ENCODE data around the gene ADAMTS8. TPM values are rescaled to one million over a fixed set of nuclear protein-coding genes. Genes with fewer than 3 reads are reported as not detected.

Gene ADAMTS8
- total and polyA plus RNA-seq, 10 of the 15 experiments (the other 5 are each of a cell fraction or from before 2014, with no cell fraction given): not detected

DNA sequence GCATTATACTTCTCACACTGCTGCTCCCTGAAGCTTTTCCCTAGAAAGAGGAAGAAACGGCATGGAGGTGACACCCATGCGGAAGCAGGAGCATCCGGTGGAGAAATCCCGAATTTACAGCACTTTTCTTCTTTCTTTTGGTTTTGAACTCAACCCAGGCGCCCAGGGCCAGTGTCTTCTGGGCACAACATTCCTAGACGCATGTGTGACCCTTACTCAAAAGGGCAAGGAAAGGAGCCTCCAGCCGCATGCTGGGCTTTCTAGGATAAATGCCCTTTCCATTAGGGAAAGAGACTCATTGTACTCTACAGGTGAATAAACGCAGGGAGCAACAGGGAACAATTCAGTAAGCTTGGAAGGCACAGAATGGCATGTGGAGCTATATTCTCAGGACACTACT, 19.5 kb downstream of the ADAMTS8 start:
- intact Hi-C loops (cut with micrococcal nuclease; ENCODE audit: unreplicated experiment) (no loop called here), in situ Hi-C loops (cut with MboI) (no loop called here)
- H3K9ac ChIP-seq (ENCODE audit: control insufficient read depth, insufficient read depth, low read length): no peak overlapping the region
- TF ChIP-seq BCLAF1 (IDR thresholded peaks at IDR 0.05) (no peak), RB1 (IDR thresholded peaks at IDR 0.05; ENCODE audit: borderline replicate concordance) (no peak), BCL11A (IDR thresholded peaks at IDR 0.05; ENCODE audit: low read depth, low read length) (no peak), ZNF622 (IDR thresholded peaks at IDR 0.05) (no peak), BACH1 (IDR thresholded peaks at IDR 0.05; ENCODE audit: borderline replicate concordance) (no peak), NFYB (IDR thresholded peaks at IDR 0.05; ENCODE audit: insufficient read depth, low read depth, low read length) (no peak), YY1 (IDR thresholded peaks at IDR 0.05; ENCODE audit: low read depth, low read length) (no peak), RAD21 (IDR thresholded peaks at IDR 0.05; ENCODE audit: insufficient read depth, low read depth, low read length) (no peak)
- TF ChIP-seq, protein P1, sequence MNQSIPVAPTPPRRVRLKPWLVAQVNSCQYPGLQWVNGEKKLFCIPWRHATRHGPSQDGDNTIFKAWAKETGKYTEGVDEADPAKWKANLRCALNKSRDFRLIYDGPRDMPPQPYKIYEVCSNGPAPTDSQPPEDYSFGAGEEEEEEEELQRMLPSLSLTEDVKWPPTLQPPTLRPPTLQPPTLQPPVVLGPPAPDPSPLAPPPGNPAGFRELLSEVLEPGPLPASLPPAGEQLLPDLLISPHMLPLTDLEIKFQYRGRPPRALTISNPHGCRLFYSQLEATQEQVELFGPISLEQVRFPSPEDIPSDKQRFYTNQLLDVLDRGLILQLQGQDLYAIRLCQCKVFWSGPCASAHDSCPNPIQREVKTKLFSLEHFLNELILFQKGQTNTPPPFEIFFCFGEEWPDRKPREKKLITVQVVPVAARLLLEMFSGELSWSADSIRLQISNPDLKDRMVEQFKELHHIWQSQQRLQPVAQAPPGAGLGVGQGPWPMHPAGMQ (IDR thresholded peaks at IDR 0.05; ENCODE audit: borderline replicate concordance): no peak
- TF ChIP-seq, protein P2, sequence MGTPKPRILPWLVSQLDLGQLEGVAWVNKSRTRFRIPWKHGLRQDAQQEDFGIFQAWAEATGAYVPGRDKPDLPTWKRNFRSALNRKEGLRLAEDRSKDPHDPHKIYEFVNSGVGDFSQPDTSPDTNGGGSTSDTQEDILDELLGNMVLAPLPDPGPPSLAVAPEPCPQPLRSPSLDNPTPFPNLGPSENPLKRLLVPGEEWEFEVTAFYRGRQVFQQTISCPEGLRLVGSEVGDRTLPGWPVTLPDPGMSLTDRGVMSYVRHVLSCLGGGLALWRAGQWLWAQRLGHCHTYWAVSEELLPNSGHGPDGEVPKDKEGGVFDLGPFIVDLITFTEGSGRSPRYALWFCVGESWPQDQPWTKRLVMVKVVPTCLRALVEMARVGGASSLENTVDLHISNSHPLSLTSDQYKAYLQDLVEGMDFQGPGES (IDR thresholded peaks at IDR 0.05): no peak
- TF ChIP-seq, protein P3, sequence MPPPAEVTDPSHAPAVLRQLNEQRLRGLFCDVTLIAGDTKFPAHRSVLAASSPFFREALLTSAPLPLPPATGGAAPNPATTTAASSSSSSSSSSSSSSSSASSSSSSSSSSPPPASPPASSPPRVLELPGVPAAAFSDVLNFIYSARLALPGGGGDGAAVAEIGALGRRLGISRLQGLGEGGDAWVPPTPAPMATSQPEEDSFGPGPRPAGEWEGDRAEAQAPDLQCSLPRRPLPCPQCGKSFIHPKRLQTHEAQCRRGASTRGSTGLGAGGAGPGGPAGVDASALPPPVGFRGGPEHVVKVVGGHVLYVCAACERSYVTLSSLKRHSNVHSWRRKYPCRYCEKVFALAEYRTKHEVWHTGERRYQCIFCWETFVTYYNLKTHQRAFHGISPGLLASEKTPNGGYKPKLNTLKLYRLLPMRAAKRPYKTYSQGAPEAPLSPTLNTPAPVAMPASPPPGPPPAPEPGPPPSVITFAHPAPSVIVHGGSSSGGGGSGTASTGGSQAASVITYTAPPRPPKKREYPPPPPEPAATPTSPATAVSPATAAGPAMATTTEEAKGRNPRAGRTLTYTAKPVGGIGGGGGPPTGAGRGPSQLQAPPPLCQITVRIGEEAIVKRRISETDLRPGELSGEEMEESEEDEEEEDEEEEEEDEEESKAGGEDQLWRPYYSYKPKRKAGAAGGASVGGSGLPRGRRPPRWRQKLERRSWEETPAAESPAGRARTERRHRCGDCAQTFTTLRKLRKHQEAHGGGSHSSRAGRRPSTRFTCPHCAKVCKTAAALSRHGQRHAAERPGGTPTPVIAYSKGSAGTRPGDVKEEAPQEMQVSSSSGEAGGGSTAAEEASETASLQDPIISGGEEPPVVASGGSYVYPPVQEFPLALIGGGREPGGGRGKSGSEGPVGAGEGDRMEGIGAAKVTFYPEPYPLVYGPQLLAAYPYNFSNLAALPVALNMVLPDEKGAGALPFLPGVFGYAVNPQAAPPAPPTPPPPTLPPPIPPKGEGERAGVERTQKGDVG (CRISPR knock-in tag; IDR thresholded peaks at IDR 0.05): no peak
- TF ChIP-seq, protein P4, sequence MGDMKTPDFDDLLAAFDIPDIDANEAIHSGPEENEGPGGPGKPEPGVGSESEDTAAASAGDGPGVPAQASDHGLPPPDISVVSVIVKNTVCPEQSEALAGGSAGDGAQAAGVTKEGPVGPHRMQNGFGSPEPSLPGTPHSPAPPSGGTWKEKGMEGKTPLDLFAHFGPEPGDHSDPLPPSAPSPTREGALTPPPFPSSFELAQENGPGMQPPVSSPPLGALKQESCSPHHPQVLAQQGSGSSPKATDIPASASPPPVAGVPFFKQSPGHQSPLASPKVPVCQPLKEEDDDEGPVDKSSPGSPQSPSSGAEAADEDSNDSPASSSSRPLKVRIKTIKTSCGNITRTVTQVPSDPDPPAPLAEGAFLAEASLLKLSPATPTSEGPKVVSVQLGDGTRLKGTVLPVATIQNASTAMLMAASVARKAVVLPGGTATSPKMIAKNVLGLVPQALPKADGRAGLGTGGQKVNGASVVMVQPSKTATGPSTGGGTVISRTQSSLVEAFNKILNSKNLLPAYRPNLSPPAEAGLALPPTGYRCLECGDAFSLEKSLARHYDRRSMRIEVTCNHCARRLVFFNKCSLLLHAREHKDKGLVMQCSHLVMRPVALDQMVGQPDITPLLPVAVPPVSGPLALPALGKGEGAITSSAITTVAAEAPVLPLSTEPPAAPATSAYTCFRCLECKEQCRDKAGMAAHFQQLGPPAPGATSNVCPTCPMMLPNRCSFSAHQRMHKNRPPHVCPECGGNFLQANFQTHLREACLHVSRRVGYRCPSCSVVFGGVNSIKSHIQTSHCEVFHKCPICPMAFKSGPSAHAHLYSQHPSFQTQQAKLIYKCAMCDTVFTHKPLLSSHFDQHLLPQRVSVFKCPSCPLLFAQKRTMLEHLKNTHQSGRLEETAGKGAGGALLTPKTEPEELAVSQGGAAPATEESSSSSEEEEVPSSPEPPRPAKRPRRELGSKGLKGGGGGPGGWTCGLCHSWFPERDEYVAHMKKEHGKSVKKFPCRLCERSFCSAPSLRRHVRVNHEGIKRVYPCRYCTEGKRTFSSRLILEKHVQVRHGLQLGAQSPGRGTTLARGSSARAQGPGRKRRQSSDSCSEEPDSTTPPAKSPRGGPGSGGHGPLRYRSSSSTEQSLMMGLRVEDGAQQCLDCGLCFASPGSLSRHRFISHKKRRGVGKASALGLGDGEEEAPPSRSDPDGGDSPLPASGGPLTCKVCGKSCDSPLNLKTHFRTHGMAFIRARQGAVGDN (IDR thresholded peaks at IDR 0.05): no peak
- WGBS (ENCODE audit: insufficient coverage, insufficient replicate concordance, low lambda C conversion rate, missing lambda C conversion rate): 46% methylated on average over 8 of the region's 8 CpGs
- no peak for FAIRE-seq
- CTCF ChIA-PET: no interaction called here
- H3K27ac ChIP-seq (ENCODE audit: control insufficient read depth, insufficient read depth): no peak overlapping the region
- H4K20me1 ChIP-seq (ENCODE audit: control insufficient read depth, insufficient read depth): no peaks in the 10 kb centered on the region
- H3K4me3 ChIP-seq: no peak overlapping the region
- H3K9me3 ChIP-seq (replicated peaks; ENCODE audit: control insufficient read depth, insufficient read depth, low read length): no peaks in the 10 kb centered on the region
- H3K27me3 ChIP-seq (replicated peaks in 1 of 2; ENCODE audit: control insufficient read depth in 2 of 2, insufficient read depth in 2 of 2, low read length in 1 of 2): peaks cover 0 to 1% of the 10 kb centered on the region in 2 experiments; a peak in 2 of 4 replicates
- no peaks in the 10 kb centered on the region for H3K79me2 ChIP-seq (ENCODE audit: control insufficient read depth, insufficient read depth, low read length)
- SMC1A ChIA-PET (ENCODE audit: uncharacterized antibody, unreplicated experiment): interaction anchor here (1.0 kb wide), 1 partner anchor 197 kb away, joined by 3 read pairs; no protein-coding TSS in a partner anchor
- BruUV-seq (replicated peaks): no TSS peak
- H3K4me1 ChIP-seq (ENCODE audit: control insufficient read depth, insufficient read depth, low read length): no peaks in the 10 kb centered on the region
- H3K4me2 ChIP-seq (ENCODE audit: control insufficient read depth, insufficient read depth): no peak overlapping the region
- H3K36me3 ChIP-seq (ENCODE audit: control insufficient read depth in 2 of 2, insufficient read depth in 2 of 2, low read length in 1 of 2): no peaks in the 10 kb centered on the region
- no peak overlapping the region for H2AFZ ChIP-seq (ENCODE audit: control insufficient read depth, low read depth, low read length)
- POLR2A ChIA-PET: no interaction called here
- RAD21 ChIA-PET (ENCODE audit: unreplicated experiment): no interaction called here
- ATAC-seq: no peak
- DNase-seq (ENCODE audit: low read depth, low spot score): no peak
